Mesodermal cell (in vitro differentiated cells): ENCODE data around the gene ZNF319.

Experiments
- H3K27ac ChIP-seq: 2 replicates; pipeline ENCODE4 v1.7.0; 2013; ENCODE audit warnings: mild to moderate bottlenecking, low read depth, low read length, moderate library complexity; ENCODE audit not compliant: severe bottlenecking
- H3K36me3 ChIP-seq: 2 replicates; pipeline ENCODE4 v1.7.1; 2013; ENCODE audit warnings: mild to moderate bottlenecking, low read length, moderate library complexity; ENCODE audit not compliant: control insufficient read depth, insufficient read depth
- H3K4me1 ChIP-seq: one replicate; pipeline ENCODE4 v1.7.1; 2013; ENCODE audit warnings: mild to moderate bottlenecking, low read length; ENCODE audit not compliant: insufficient read depth, control insufficient read depth, poor library complexity, severe bottlenecking
- H3K4me3 ChIP-seq: 2 replicates; pipeline ENCODE4 v1.7.0; 2013; ENCODE audit warnings: low read length, control low read depth, mild to moderate bottlenecking; ENCODE audit not compliant: insufficient read depth, poor library complexity, severe bottlenecking; ENCODE audit errors: extremely low read depth
- H3K9me3 ChIP-seq: 2 replicates; pipeline ENCODE4 v1.7.1; 2013; ENCODE audit warnings: mild to moderate bottlenecking, low read length, moderate library complexity; ENCODE audit not compliant: control insufficient read depth
- WGBS, 2 experiments: methylation state at CpG; one replicate each; pipeline ENCODE4 v1.1.5; 2013; ENCODE audit warnings: missing lambda C conversion rate in 2 of 2; ENCODE audit not compliant: insufficient coverage in 2 of 2; 5-methylcytosine and 5-hydroxymethylcytosine counted together

The ZNF319 gene

DNA sequence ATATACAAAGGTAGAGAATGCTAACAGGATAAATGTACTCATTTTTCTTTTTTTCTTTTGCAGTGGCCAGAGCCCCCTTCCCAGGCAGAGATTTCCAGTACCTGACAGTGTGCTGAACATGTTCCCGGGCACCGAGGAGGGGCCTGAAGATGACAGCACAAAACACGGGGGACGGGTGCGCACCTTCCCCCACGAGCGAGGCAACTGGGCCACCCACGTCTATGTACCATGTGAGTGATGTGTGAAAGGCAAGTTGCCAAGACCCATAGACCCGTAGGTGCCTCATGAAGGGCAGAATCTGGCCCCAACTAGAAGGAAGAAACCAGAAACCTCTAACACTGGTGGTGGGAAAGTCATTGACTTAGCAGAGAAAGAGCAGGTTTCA lies 1.9 kb upstream of the ZNF319 start:
- 95 to 98% methylated on average over 9 of the region's 9 CpGs for WGBS, 2 experiments
- Histone ChIP-seq H3K4me3 (peak overlapping the region; percentile 67), H3K27ac (no peak overlapping the region), H3K9me3 (peaks cover 4% of the 10 kb centered on the region), H3K4me1 (peaks cover 12% of the 10 kb centered on the region), H3K36me3 (peaks cover 53% of the 10 kb centered on the region)

DNA sequence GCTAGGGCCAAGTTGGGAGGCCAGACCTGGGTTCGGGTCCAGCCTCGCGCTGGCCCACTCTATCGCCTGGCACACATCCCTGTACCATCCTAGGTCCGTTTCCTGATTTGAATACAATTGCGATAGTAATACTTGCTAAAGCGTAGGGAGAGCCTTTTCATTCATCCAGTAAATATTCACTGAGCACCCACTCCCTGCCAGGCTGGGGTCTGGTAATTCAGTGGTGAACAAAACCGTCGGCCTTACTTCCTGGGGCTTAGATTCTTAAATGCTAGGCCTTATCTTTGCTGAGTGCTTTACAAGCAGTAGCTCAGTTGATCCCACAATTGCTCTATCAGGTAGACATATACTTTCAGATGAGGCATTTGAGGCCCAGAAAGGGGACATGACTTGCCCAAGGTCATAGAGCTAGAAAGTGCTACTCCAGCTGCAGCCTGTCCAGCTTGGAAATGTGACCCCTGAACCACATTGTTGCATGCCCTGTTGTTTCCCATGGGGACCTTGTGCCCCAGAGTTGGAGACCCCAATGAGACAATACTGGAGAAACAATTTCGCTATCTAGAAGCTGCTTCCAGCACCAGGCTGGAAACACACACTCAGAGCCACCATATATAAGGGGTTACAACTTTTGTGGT lies 1.4 kb upstream of the ZNF319 start:
- Histone ChIP-seq H3K9me3 (peaks cover 4% of the 10 kb centered on the region), H3K27ac (no peak overlapping the region), H3K4me1 (peaks cover 12% of the 10 kb centered on the region), H3K4me3 (peak overlapping the region; percentile 67), H3K36me3 (peaks cover 53% of the 10 kb centered on the region)
- WGBS, 2 experiments: 36 to 54% methylated on average over 5 to 6 of the region's 10 CpGs

DNA sequence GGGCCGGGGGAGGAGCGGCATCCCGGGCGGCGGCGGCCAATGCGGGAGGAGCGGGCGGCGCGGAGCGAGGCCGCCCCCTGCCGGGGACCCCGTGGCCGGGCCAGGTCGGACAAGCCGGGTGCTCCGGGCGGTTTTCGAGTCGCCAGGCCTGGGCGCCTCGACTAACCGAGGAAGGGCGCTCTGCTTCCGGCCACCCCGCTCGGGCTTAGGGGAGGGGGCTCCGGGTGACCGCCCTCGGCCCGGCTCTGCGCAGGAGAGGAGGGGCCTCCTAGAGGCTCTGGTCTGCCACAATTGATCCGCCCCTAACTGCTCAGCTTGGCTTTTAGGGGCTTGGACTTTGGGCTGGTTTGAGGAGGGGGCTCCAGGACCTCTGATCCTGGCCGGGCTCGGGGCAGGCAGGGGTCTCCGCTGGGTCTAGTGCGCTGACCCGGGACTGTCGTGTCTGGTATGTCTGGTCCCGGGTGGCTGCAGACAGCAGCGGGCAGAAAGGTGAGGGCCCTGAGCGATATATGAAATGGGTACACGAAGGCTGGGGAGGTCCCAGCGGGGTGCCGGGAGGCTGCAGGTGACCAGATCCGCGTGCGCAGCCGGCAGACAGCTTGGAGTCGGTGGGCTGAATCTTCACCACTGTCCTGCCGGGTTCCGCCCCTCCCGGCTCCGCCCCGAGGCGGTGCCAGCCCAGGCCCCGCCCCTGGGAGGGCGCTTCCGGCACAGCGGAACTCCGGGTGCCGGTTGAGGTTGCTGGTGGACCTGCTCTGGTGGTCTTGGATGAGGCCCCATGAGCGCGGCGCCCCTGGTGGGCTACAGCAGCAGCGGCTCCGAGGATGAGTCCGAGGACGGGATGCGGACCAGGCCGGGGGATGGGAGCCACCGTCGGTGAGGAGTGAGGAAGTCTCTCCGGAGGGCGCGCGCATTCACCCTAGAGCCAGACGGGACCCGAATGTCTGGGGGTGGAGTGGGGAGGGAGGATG lies 519 bp upstream of the ZNF319 start, which contains the start of gene USB1:
Gene USB1 (plus strand): TSS at position 702 of the 971 bp plus-strand sequence. CDS start 77 bp downstream, at position 779.
- Histone ChIP-seq H3K27ac (peak within 1 kb of the TSS; percentile 78), H3K4me1 (peaks cover 14% of the 10 kb centered on the region), H3K9me3 (peaks cover 2% of the 10 kb centered on the region)

DNA sequence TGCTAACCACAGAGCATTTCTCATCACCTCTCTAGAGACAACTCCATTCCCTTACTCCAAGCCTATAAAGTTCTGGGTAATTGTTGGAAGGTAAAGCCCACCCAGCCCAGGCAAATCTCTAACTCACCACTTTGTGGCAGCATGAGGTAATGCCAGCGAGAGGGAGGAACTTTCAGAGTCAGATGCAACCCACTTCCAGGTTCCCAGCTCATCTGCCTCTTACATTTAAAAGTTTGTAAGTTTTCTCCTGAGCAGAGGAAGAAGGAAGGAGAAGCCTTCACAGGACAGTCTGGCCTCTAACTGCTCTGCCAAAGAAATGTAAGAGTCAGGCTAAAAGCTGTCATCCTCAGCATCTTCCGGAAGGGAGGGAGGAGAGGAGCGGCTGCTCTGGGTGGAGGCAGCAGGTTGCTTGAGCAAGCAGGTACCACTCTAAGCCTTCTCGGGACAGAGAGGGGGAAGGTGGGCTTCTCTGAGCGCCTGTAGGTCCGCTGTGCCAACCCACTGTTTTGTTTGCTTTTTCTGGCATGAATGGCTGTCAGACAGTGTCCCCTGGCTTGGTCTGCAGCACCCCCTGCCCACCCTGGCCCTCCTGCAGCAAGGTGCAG lies 1.0 kb downstream of the ZNF319 start:
- peaks cover 50% of the 10 kb centered on the region for H3K36me3 ChIP-seq
- WGBS, 2 experiments: 22 to 35% methylated on average over 5 of the region's 6 CpGs
- peaks cover 17% of the 10 kb centered on the region for H3K4me1 ChIP-seq
- peak overlapping the region; percentile 67 for H3K4me3 ChIP-seq
- H3K9me3 ChIP-seq: no peaks in the 10 kb centered on the region
- peak overlapping the region; percentile 23 for H3K27ac ChIP-seq

More for the DNA sequence above, 519 bp upstream of the ZNF319 start, which contains the start of gene USB1:
- Histone ChIP-seq H3K36me3 (peaks cover 46% of the 10 kb centered on the region), H3K4me3 (peak within 1 kb of the TSS; percentile 67)
- WGBS, 2 experiments: 0% methylated on average over 64 to 70 of the region's 81 CpGs

DNA sequence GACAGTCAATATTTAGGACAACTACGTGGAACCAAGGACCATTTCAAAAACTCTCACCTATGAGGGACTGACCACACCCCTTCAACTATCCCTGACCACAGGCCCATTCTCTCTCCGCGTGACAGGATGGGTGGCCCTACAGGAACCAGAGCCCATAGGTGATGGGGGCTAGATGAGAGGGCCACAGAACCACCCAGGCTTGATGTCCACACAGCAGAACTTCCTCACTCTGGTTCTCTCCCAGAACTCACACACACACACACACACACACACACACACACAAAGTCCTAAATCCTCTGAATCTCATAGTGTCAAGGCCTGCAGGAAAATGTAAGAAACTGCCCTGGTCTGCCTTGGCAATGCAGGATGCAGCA lies 1.5 kb downstream of the ZNF319 start:
- H3K4me1 ChIP-seq: peaks cover 17% of the 10 kb centered on the region
- no peak overlapping the region for H3K27ac ChIP-seq
- no peak overlapping the region for H3K4me3 ChIP-seq
- WGBS, 2 experiments: no CpG with 5 or more reads among the region's 3 CpGs
- H3K36me3 ChIP-seq: peaks cover 49% of the 10 kb centered on the region
- no peaks in the 10 kb centered on the region for H3K9me3 ChIP-seq

DNA sequence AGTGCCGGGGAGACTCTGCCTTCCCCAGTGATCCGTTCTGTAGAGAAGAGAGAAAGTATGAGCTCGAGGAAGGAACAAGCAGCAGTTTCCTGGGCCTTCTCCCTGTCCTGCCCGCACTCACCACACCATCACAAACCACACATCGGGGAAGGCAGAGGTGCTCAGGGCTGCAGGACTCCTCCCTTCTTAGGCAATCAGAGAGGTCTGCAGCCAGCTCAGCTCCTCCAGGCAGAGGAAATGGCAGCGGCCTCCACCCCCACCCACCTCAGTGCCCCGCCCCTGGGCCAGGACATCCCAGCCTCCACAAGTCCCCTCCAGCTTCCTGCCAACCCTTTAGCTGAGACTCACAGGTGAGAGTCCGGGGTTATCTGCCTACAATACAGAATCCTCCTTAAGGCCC lies 2.0 kb downstream of the ZNF319 start:
- no peak overlapping the region for H3K4me3 ChIP-seq
- H3K4me1 ChIP-seq: peaks cover 17% of the 10 kb centered on the region
- no peaks in the 10 kb centered on the region for H3K9me3 ChIP-seq
- WGBS, 2 experiments: 58 to 71% methylated on average over 4 to 5 of the region's 8 CpGs
- H3K36me3 ChIP-seq: peaks cover 51% of the 10 kb centered on the region
- no peak overlapping the region for H3K27ac ChIP-seq

DNA sequence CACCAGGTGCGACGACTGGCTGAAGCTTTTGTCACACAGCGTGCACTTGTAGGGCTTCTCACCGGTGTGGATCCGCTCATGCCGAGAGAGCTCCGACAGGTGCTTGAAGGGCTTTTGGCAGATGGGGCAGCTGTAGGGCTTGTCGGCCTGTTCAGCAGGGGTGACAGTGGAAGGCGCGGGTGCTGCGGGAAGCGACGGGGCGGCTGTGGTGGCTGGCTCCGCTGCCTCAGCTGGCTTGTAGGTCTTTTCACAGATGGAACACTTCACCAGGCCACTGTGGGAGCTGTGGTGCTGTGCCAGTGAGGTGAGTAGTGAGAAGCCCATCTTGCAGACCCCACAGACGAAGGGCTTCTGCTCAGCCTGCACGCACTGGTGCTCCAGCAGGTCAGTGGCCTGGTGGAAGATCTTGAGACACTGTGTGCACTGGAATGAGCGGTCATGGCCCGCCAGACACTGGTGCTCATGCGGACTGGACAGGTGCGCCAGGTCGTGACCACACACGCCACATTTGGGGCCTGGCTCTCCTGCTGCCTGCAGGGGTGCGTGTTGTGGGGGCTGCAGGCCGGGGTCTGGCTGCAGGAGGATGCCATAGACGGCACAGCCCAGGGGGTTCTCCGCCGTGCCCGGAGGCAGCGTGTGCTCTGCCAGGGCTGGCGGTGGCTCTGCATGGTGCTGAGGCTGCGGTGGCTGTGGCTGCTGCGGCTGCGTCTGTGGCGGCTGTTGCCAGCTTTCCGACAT lies 2.8 kb downstream of the ZNF319 start:
- WGBS, 2 experiments: 95 to 98% methylated on average over 32 to 33 of the region's 36 CpGs
- peaks cover 44% of the 10 kb centered on the region for H3K36me3 ChIP-seq
- no peaks in the 10 kb centered on the region for H3K9me3 ChIP-seq
- no peak overlapping the region for H3K27ac ChIP-seq
- H3K4me1 ChIP-seq: peaks cover 17% of the 10 kb centered on the region
- H3K4me3 ChIP-seq: no peak overlapping the region

DNA sequence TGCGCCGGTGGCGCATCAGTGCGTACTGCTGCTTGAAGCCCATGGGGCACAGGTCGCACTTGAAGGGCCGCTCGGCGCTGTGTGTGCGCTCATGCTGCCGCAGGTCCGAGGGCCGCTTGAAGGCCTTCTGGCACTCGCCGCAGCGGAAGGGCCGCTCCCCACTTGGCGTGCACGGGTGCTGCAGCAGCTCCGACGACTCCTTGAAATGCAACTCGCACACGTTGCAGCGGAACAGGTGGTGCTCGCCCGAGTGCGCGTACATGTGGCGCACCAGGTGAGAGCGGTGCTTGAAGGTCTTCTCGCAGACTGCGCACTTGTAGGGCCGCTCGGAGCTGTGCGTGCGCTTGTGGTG lies 3.3 kb downstream of the ZNF319 start:
- no peak overlapping the region for H3K27ac ChIP-seq
- no peak overlapping the region for H3K4me3 ChIP-seq
- peaks cover 40% of the 10 kb centered on the region for H3K36me3 ChIP-seq
- 95 to 98% methylated on average over 35 of the region's 35 CpGs for WGBS, 2 experiments
- peaks cover 14% of the 10 kb centered on the region for H3K4me1 ChIP-seq
- no peaks in the 10 kb centered on the region for H3K9me3 ChIP-seq

DNA sequence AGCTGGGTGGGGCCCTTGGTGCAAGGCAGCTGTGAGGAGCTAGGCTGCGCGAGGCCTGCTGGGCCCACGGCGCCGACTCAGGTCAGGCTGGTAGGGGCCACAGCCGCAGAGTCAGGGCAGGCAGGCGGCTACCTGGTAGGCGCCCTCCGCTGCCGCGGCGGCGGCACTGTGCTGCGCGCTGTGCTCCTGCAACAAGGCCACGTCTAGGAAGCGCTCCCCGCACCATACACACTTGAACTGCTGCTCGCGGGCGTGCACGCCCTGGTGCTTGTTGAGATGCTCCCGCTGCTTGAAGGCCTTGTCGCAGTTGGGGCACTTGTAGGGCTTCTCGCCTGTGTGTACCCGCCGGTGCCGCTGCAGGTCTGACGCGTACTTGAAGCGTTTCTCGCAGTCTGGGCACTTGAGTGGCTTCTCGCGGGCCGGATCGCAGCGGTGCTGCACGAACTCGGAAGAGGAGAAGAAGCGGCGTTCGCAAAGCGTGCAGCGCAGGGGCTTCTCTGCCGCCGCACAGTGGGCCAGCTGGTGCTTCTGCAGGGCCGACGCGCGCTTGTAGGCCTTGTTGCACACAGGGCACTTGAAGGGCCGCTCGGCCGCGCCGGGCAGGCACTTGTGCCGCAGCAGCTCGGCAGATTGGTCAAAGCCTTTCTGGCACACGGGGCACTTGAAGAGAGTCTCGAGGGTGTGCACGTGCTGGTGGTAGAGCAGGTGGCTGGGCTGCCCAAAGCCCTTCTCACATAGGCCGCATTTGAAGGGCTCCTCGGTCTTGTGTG lies 3.9 kb downstream of the ZNF319 start:
- Histone ChIP-seq H3K4me1 (peaks cover 14% of the 10 kb centered on the region), H3K27ac (no peak overlapping the region), H3K36me3 (peaks cover 40% of the 10 kb centered on the region), H3K9me3 (no peaks in the 10 kb centered on the region), H3K4me3 (no peak overlapping the region)
- WGBS, 2 experiments: 97% methylated on average over 59 to 62 of the region's 62 CpGs
